Left forelimb (tissue), 1 donor: ENCODE data around the gene NUB1.

Source experiments
- DNase-seq: peaks from one replicate; pipeline ENCODE4 v3.0.0-alpha.2; 2018; ENCODE audit warnings: low spot score

Gene NUB1

GRCh38 chr7:151345576-151346469 lies 4.2 kb downstream of the NUB1 start:
- DNase-seq: no peak

DNA sequence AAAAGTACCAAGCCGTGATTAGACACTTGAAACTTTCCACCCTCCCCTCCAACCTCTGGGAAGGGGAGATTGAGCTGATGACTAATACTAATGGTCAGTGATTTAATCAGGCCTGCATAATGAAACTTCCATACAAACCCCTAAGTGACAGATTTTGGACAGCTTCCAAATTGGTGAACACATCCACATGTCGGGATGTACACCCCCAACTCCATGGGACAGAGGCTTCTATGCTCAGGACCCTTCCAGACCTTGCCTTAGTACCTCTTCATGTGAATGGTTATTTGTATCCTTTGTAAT lies 4.8 kb downstream of the NUB1 start:
- no peak for DNase-seq

DNA sequence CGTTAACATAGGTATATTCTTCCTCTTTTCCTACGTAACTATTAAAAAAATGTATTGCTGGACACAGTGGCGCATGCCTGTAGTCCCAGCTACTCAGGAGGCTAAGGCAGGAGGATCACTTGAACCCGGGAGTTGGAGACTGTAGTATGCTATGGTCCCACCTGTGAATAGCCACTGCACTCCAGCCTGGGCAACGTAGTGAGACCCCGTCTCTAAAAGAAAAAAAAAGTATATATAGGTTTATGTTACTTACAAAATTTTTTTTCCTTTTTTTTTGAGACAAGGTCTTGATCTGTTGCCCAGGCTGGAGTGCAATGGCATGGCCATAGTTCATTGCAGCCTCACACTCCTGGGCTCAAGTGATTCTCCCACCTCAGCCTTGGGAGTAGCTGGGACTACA lies 5.6 kb downstream of the NUB1 start:
- no peak for DNase-seq

DNA sequence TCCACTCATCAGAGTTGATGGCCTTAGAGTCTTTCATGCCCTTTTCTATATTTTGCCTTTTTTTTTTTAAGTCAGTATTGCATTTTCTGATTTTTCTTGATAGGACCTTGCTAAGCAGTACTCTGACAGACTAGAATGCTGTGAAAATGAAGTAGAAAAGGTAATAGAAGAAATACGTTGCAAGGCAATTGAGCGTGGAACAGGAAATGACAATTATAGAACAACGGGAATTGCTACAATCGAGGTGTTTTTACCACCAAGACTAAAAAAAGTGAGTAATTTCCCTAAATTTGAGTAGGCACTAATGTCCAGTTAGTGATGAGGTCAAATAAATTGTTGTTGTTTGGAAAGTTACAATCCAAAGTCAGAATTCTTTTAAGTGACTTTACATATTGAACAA lies 7.4 kb downstream of the NUB1 start:
- no peak for DNase-seq

GRCh38 chr7:151349507-151349853 lies 7.9 kb downstream of the NUB1 start:
- no peak for DNase-seq

GRCh38 chr7:151351027-151351426 lies 9.4 kb downstream of the NUB1 start:
- DNase-seq: no peak

- DNase-seq: no peak
Observed at GRCh38 chr7:151351967-151352366, 10.4 kb downstream of the NUB1 start.

- DNase-seq: no peak
Observed at GRCh38 chr7:151352512-151352911, 10.9 kb downstream of the NUB1 start.

- no peak for DNase-seq
Observed at GRCh38 chr7:151361193-151361959, 19.8 kb downstream of the NUB1 start.

GRCh38 chr7:151363182-151363581 lies 21.6 kb downstream of the NUB1 start:
- DNase-seq: no peak

GRCh38 chr7:151366166-151366879 lies 24.7 kb downstream of the NUB1 start:
- no peak for DNase-seq

GRCh38 chr7:151366880-151367222 lies 25.2 kb downstream of the NUB1 start:
- DNase-seq: no peak

GRCh38 chr7:151367284-151367683 lies 25.7 kb downstream of the NUB1 start:
- DNase-seq: no peak

- DNase-seq: peak; percentile 85
Observed at GRCh38 chr7:151368136-151368571, 26.5 kb downstream of the NUB1 start.

DNA sequence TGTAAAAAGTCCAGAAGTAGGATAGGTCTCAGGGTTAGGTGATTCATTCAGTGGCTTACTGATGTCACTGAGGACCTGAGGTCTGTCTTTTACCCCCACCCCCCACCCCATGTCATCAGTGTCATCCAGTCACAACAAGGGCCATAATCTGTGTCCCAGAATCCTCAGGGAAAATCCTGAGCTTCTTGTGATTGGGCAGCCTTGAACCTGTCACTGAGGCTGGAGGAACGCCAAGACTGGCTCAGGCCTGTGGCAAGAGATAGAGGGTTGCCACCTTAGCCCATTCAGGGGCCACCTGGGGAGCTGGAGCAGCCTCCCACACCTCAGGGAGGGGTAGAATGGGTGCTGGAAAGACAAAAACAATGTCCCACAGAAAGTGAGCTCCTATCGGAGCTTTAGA lies 29.7 kb downstream of the NUB1 start:
- DNase-seq: no peak

DNA sequence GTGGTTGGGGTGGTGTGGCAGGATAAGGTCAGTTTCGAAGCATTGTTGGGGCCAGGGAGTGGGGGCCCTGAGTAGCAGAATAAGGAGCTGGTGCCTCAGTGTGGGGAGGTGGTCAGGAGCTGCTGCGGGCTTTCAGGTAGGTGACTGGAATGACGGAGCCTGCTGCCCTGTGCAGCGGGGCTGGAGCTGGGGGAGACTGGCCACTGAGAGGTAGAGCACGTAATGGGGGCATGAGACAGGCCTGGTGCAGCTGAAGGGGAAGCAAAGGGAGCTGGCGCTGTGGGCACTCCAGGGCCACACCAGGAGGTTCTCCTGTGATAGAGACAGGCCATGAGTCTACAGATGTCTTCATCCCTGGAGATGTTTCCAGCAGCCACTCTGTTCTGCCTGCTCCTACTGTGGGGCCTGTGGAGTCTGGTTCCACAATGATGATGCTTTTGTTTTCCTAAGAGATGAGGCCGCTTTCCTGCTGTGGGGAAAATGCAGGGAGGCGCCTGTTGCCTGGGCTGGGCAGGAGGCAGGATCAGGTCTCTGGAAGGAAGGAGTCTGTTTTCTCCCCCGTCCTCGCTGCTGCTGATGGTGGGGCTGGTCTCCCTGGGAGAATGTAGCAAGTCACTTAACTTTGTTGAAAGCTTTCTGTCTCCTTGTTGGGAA lies 31.1 kb downstream of the NUB1 start:
- no peak for DNase-seq

DNA sequence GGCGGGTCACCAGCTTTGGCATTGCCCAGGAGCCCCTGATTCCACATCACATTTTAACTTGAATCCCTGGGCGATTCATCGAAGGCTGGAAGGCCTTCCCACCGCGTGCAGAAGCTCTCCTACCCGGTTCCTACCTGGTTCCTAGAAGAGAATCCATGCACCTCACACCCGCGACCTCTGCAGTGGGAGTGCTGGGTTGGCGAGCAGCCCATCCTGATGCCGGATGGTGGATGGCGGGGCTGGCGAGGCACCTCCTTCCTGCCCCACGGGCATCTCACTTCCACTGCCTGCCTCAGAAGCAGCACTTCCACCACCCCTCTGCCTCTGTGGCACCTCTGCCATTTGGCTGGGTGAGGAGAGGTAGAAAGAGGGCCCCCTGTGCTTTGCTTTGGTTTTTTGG lies 32.0 kb downstream of the NUB1 start:
- no peak for DNase-seq

DNA sequence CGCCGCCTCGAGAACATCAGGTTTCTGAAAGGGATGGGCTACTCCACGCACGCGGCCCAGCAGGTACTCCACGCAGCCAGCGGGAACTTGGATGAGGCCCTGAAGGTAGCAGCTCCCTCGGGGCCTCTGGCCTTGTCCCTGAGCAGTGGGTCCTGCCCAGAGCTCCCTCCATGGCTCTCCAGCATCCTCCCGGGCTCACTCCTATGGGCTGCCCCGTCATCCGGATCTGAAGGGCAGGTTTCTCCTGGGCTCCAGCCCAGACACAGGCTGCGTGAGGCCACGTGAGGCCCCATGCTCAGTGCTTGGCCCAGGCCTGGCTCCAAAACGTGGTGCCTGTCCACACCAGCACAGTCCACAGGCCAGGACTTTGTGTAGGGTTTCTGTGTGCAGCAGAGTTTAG lies 32.5 kb downstream of the NUB1 start:
- no peak for DNase-seq

GRCh38 chr7:151374726-151375125 lies 33.1 kb downstream of the NUB1 start:
- no peak for DNase-seq

- no peak for DNase-seq
Observed at GRCh38 chr7:151375530-151376217, 34.1 kb downstream of the NUB1 start.

DNA sequence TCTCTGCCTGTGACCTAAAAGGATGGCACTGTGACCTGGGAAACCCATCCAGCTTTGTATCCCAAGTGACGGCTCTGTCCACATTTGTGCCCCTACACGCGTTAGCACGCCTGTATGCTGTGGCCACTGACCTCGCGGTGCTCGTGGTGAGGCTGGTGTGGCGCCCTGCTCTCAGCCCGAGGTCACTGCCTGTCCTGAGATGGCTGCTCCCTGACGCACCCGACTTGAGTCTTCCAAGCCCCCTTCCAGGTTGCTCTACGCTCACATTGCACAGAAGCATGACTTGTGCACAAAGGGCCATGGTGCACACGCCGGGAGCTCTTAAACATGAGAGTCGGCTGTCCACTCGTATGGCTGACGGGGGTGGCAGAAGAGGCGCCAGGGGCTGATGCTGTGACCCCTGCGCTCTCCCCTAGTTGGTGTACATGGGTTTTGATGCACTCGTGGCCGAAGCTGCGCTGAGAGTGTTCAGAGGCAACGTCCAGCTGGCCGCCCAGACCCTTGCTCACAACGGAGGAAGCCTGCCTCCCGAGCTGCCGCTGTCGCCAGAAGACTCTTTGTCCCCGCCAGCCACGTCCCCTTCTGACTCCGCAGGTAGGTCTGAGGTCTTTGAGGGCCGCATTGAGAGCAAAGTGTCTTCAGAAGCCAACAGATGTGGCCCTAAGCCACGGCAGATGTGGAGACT lies 34.7 kb downstream of the NUB1 start:
- DNase-seq: no peak
